DND-41 (cell line): ENCODE data around the gene RNF14.

Experiments
- ATAC-seq: fragments of 200-7000 bp; cut with Tn5 transposase; 3 replicates; pipeline ENCODE4 v1.9.1; 2021; ENCODE audit warnings: low read depth; ENCODE audit not compliant: insufficient read depth
- DNase-seq: peaks from one replicate; pipeline ENCODE4 v3.0.0-alpha.2; 2020
- H2AFZ ChIP-seq: 2 replicates; pipeline ENCODE4 v1.6.0; 2012; ENCODE audit warnings: low read depth, low read length
- H3K27ac ChIP-seq: 2 replicates; pipeline ENCODE4 v1.5.1; 2012; ENCODE audit warnings: low read length, inconsistent platforms
- H3K27me3 ChIP-seq: fragments of 200-600 bp; sonication (generic); 2 replicates; pipeline ENCODE4 v1.6.0; 2012; ENCODE audit warnings: low read length, mild to moderate bottlenecking, inconsistent platforms; ENCODE audit not compliant: insufficient read depth, poor library complexity
- H3K36me3 ChIP-seq: 2 replicates; pipeline ENCODE4 v1.5.1; 2012; ENCODE audit warnings: low read length, inconsistent platforms; ENCODE audit not compliant: insufficient read depth
- H3K4me1 ChIP-seq: 2 replicates; pipeline ENCODE4 v1.5.1; 2012; ENCODE audit warnings: mild to moderate bottlenecking, low read length; ENCODE audit not compliant: insufficient read depth
- H3K4me2 ChIP-seq: 2 replicates; pipeline ENCODE4 v1.6.0; 2012; ENCODE audit warnings: mild to moderate bottlenecking, moderate library complexity, low read length, inconsistent platforms; ENCODE audit not compliant: insufficient read depth
- H3K4me3 ChIP-seq, 2 experiments: fragments of 200-600 bp in 1 of 2; shearing (Covaris generic) in 1 of 2; 2 replicates each; pipeline ENCODE4 v1.5.1; 2012 to 2016; ENCODE audit warnings: inconsistent platforms in 2 of 2, low read length in 2 of 2, mild to moderate bottlenecking in 2 of 2, low read depth in 1 of 2, moderate library complexity in 1 of 2
- H3K79me2 ChIP-seq: 2 replicates; pipeline ENCODE4 v1.6.0; 2012; ENCODE audit warnings: low read length, inconsistent platforms; ENCODE audit not compliant: insufficient read depth
- H3K9ac ChIP-seq: 2 replicates; pipeline ENCODE4 v1.6.0; 2012; ENCODE audit warnings: low read depth, mild to moderate bottlenecking, inconsistent platforms, low read length, moderate library complexity
- H3K9me3 ChIP-seq: 2 replicates; pipeline ENCODE4 v1.5.1; 2012; ENCODE audit warnings: low read length, moderate library complexity, mild to moderate bottlenecking, inconsistent platforms; ENCODE audit not compliant: insufficient read depth, severe bottlenecking
- H4K20me1 ChIP-seq: 2 replicates; pipeline ENCODE4 v1.6.0; 2012; ENCODE audit warnings: low read length; ENCODE audit not compliant: insufficient read depth
- CTCF ChIP-seq: IDR thresholded peaks from 2 replicates; pipeline ENCODE4 v1.5.1; 2012; ENCODE audit warnings: borderline replicate concordance, low read length, moderate library complexity, mild to moderate bottlenecking; ENCODE audit not compliant: poor library complexity, severe bottlenecking; ENCODE audit errors: extremely low read depth
- EZH2 ChIP-seq: IDR thresholded peaks from 3 replicates; pipeline ENCODE4 v1.6.1; 2012; ENCODE audit warnings: borderline replicate concordance, low read depth, mild to moderate bottlenecking, moderate library complexity, low read length, inconsistent platforms; ENCODE audit not compliant: severe bottlenecking

RNF14 gene

GRCh38 chr5:142014911-142015584, 46.1 kb downstream of the RNF14 start:
- ATAC-seq = peak; percentile 54
- Histone ChIP-seq H3K79me2 (peaks cover 9% of the 10 kb centered on the region), H3K4me3 (no peak overlapping the region), H3K4me2 (peak overlapping the region; percentile 32; the same call in 1 of the 2 replicates), H3K27me3 (no peaks in the 10 kb centered on the region), H3K9ac (peak overlapping the region; percentile 28), H4K20me1 (no peaks in the 10 kb centered on the region), H2AFZ (peak overlapping the region; percentile 46), H3K36me3 (no peaks in the 10 kb centered on the region), H3K9me3 (no peaks in the 10 kb centered on the region), H3K4me1 (peaks cover 53% of the 10 kb centered on the region), H3K27ac (peak overlapping the region; percentile 80)
- TF ChIP-seq EZH2 (no peak), CTCF (peak; percentile 71)
- DNase-seq = peak; percentile 50

- peaks cover 9% of the 10 kb centered on the region for H3K79me2 ChIP-seq
- peak overlapping the region; percentile 80 for H3K27ac ChIP-seq
Observed at GRCh38 chr5:142015781-142016533, 47.1 kb downstream of the RNF14 start.

GRCh38 chr5:142016556-142016955, 47.7 kb downstream of the RNF14 start:
- no peak overlapping the region; the same call in 1 of the 2 replicates for H3K4me2 ChIP-seq
- peaks cover 51% of the 10 kb centered on the region for H3K4me1 ChIP-seq
- H3K79me2 ChIP-seq = peaks cover 9% of the 10 kb centered on the region
- peak overlapping the region; percentile 80 for H3K27ac ChIP-seq
- no peaks in the 10 kb centered on the region for H4K20me1 ChIP-seq
- peaks cover 4% of the 10 kb centered on the region for H3K9me3 ChIP-seq
- H3K4me3 ChIP-seq = no peak overlapping the region
- H3K27me3 ChIP-seq = no peaks in the 10 kb centered on the region
- no peak overlapping the region for H2AFZ ChIP-seq
- no peaks in the 10 kb centered on the region for H3K36me3 ChIP-seq
- TF ChIP-seq EZH2 = no peak
- TF ChIP-seq CTCF = no peak
- DNase-seq (peak; percentile 46), ATAC-seq (peak; percentile 47)
- H3K9ac ChIP-seq = no peak overlapping the region; the same call in 1 of the 2 replicates

More at GRCh38 chr5:142015781-142016533, 47.1 kb downstream of the RNF14 start:
- H3K9me3 ChIP-seq = peaks cover 4% of the 10 kb centered on the region
- H3K4me1 ChIP-seq = peaks cover 53% of the 10 kb centered on the region
- no peaks in the 10 kb centered on the region for H3K36me3 ChIP-seq
- H2AFZ ChIP-seq = peak overlapping the region; percentile 46
- H3K4me2 ChIP-seq = peak overlapping the region; percentile 32
- ATAC-seq = peak; percentile 71
- no peaks in the 10 kb centered on the region for H3K27me3 ChIP-seq
- H3K4me3 ChIP-seq = no peak overlapping the region
- DNase-seq = peak; percentile 71
- no peaks in the 10 kb centered on the region for H4K20me1 ChIP-seq
- TF ChIP-seq EZH2 (no peak), CTCF (no peak)
- peak overlapping the region; percentile 28 for H3K9ac ChIP-seq
